Fibroblast of peridontal ligament (primary cell): ENCODE measurements around the gene MFSD2B.
"Not testable (repeated sequence)": the region's sequence is repeated elsewhere in the genome, so short reads cannot be mapped to it uniquely, and the experiment has no call there.

Experiments
- DNase-seq: peaks from one replicate; pipeline ENCODE4 v3.0.0-alpha.2; 2010; ENCODE audit errors: extremely low read depth

MFSD2B gene

DNA sequence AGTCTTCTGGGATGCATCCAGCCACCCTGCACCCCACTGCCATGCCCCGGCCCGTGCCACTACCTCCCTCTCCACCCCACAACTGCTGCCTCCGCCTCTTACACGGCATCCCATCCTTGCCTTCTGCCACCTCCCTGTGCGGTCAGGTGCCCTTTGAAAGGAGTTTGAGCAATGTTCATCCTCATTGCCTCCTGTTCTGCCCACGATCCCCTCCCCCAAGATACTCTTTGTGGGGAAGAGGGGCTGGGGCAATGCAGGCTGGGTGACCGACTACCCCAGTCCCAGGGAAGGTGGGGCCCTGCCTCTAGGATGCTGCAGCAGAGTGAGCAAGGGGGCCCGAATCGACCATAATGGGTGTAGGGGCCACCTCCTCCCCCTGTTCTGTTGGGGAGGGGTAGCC lies 8.4 kb downstream of the MFSD2B start:
- DNase-seq = no peak

DNA sequence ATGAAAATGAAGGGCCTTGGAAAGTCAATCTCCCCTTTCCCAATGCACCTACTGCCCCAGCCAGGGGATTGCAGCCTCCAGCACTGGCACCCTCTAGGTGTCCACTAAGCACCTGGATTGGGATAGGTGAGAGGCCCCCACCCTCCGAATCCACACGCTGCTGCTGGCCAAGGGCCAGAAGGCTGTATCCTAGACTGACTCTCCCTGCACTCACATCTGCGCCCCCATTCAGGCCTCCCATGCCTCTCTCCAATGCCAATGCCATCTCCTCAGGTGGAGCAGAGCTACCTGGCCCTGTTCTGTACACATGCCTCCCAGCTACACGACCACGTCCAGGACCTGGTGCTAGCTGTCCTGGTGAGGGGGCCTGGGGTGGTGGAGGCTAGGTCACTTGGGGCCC lies 9.8 kb downstream of the MFSD2B start:
- no peak for DNase-seq

DNA sequence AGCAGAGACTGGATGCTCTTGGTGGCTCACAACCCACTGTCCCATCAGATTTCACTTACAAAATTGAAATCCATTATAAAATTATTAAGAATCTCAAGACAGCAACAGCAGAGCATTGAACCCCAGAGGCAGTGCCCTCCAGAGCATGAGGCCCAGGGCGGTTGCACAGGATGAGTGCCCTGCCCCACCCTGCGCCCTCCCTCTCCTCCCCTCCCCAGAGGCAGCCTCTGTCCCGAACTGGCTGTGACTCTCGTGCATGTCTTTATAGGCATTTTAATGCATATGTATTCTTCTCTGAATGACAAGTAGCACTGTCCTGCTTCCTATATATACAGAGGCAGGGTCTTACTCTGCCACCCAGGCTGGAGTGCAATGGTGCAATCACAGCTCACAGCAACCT lies 10.4 kb downstream of the MFSD2B start:
- DNase-seq = no peak

DNA sequence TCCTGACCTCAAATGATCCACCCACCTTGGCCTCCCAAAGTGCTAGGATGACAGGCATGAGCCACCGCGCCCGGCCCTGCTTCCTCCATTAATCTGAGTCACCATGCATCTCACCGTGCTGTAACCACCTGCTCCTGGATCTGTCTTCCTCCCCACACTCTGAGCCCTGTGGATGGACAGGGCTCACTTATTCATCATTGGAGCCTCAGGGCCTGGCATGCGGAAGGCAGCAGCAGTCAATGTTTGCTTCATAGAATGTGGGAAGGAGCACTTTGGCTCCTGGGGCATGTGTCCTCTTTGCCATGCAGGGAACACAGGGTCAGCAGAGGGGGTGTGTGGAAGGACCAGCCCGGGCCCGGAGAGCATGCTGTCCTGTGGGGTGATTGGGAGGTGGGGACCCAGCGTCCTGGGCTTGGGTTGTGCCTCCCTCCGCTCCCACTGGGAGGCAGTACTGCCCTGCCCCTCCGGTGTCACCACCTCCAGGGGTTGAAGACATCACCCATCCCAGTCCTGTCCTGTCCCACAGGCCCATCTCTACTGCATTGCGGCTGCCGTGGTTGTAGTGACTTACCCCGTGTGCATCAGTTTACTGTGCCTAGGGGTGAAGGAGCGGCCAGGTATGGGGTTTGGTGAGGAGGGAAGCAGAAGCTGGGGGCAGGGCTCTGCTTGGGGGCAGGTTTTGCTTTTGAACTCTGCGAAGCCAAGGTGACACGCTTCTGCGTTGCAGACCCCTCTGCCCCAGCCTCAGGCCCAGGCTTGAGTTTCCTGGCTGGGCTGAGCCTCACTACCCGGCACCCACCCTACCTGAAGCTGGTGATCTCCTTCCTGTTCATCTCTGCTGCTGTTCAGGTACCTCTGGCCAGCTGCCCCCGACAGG lies 11.5 kb downstream of the MFSD2B start:
- DNase-seq = no peak

DNA sequence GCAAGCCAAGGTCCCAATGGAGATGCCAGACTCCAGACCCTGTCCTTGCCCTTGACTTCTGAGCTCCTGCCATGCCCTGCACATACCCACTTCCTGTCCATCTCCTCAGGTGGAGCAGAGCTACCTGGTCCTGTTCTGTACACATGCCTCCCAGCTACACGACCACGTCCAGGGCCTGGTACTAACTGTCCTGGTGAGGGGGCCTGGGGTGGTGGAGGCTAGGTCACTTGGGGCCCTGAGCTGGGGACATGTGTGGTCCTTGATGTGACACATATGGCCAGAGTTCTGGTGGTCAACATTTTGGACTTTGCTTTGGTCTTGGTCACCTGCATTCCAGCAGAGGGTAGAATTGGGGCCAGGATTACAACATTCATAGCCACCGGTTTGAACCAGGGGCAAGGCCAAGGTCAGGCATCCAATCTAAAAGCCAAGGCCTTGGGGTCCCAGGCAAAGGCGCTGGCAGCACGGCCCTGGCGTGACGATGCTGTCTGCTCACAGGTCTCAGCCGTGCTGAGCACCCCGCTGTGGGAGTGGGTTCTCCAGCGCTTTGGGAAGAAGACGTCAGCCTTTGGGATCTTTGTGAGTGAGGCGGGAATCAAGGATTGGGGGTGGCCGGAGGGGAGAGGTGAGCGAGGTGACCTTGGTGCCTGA lies 12.6 kb downstream of the MFSD2B start:
- no peak for DNase-seq

DNA sequence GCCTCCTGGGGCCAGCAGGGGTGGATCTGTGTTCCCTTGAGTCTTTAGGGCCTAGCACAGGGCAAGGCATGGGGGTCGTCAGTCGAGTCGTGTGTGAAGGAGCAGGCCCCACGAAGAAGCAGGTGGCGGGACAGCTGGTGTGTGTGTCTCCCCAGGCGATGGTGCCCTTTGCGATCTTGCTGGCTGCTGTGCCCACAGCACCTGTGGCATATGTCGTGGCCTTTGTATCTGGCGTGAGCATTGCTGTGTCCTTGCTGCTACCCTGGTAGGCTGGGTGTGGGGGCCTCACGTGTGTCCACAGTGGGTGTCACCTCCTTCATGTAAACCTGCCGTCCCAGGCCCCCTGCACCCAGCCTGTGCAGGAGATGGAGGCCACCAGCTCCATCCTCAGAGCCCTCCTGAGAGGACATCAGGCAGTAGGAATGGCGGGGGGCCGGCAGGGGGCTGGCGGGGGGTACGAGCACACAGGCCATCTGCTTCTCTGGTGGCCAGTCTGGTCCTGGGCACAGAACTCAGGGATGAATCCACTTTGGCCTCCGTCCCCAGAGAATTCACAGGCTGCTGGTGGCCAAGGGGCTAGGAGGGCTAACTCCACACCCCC lies 13.2 kb downstream of the MFSD2B start:
- no peak for DNase-seq

DNA sequence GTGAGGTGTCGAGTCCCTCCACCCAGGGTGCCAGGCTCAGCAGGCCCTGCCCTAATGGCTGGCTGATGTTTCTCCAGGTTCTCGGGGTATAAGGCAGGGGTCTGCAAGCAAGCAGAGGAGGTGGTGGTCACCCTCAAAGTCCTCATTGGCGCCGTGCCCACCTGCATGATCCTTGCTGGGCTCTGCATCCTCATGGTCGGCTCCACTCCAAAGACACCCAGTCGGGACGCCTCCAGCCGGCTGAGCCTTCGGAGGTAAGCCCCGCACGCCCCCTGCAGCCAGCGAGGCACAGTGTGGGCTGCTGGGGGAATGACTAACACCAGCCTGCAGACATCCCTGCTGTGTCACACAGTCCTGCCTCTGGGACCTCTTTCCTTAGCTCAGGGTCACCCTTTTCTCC lies 14.1 kb downstream of the MFSD2B start:
- no peak for DNase-seq

DNA sequence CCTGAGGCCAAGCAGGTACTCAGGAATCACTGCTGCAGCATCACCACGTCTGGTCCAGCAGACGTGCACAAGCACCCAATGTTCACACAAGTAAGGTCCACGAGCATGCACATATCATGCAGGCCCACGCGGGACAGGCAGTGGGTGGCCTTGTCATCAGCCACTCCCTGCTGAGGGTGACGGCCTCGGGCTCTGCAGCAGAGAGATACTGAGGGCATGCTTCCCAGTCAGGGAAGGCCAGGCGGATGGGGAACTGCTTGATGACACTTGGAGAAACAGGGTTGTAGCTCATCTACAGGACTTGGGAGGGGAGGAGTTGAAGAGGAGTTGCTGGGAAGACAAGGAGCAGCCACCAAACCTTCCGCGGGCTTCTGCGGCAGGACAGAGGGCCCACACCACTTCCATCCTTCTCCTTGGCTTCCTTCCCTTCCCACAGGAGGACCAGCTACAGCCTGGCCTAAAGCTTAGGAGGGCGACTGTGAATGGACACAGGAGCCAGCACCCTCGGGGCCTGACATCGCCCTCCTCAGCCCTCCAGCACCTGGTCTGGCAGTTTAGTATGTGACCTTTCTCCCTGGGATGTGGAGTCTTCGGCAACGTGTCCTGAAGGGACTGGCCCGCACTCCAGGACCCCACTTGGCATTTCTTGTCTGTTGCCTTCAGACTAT lies 15.2 kb downstream of the MFSD2B start:
- no peak for DNase-seq

DNA sequence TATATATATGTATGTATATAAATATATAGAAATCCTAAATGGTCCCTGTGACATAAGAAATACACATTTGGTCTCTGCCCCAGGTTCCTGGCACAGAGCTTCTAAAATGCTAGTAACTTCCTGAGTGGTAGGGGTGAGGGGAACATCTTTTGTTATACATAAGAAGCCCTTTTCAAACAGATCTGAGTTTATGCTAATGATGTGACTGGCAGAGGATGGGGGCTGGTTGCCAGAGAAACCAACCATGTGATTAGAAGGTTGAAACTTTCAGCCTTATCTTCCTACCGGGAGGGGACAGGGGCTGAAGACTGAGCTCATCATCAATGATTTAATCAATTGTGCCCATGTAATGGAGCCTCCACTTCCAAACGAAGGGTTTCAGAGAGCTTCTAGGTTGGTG lies 16.3 kb downstream of the MFSD2B start:
- no peak for DNase-seq

DNA sequence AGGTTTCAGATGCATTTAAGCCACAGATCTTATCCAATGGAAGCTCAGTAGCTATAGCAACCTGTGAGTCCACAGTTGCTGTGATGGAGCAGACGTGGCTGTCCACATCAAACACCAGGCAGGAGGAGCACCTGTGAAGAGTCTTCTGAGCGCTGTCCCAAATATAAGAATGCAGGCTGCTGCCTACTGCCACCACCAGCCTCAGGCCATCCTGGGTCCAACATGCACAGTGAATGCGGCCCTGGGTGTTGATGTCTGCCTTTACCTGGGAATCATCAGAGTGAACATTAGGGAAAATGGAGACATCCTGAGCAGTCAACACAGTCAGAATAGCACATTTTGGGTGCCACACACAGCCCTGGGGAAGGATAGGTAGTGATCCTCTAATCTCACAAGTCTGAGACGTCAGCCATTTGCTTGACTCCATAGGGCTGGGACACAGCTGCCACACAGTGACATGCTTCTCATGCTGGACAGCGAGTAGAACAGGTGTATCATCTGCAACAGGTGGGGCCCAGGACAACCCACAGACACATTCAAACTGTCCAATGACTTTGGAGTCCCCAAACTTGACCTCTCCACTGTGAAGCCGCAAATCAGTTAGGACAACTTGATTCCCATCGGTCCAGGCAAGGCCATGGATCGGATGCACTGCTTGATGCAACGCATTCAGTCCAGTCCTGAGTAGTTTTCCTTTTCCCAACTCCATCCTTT lies 29.1 kb downstream of the MFSD2B start:
- DNase-seq = no peak

DNA sequence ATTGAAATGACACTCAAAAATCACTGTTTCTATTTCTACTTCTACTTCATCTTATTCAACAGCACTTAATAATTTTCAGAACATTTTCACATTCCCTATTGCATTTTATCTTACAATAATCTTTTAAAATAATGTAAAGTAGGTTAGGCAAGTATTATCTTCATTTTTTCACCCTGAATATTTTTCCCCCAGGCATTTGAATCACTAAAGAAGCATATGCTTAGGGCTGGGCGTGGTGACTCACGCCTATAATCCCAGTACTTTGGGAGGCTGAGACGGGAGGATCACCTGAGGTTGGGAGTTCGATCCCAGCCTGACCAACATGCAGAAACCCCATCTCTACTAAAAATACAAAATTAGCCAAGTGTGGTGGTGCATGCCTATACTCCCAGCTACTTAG lies 30.6 kb downstream of the MFSD2B start:
- DNase-seq = no peak

DNA sequence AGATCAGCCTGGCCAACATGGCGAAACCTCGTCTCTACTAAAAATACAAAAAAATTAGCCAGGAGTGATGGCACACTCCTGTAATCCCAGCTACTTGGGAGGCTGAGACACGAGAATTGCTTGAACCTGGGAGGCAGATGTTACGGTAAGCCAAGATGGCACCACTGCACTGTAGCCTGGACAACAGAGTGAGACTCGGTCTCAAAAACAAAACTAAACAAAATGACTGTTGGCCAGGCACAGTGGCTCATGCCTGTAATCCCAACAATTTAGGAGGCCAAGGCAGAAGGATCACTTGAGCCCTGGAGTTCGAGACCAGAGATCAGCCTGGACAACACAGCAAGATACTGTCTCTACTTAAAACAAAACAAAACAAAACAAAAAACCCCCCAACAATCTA lies 33.2 kb downstream of the MFSD2B start:
- not testable (repeated sequence) for DNase-seq

DNA sequence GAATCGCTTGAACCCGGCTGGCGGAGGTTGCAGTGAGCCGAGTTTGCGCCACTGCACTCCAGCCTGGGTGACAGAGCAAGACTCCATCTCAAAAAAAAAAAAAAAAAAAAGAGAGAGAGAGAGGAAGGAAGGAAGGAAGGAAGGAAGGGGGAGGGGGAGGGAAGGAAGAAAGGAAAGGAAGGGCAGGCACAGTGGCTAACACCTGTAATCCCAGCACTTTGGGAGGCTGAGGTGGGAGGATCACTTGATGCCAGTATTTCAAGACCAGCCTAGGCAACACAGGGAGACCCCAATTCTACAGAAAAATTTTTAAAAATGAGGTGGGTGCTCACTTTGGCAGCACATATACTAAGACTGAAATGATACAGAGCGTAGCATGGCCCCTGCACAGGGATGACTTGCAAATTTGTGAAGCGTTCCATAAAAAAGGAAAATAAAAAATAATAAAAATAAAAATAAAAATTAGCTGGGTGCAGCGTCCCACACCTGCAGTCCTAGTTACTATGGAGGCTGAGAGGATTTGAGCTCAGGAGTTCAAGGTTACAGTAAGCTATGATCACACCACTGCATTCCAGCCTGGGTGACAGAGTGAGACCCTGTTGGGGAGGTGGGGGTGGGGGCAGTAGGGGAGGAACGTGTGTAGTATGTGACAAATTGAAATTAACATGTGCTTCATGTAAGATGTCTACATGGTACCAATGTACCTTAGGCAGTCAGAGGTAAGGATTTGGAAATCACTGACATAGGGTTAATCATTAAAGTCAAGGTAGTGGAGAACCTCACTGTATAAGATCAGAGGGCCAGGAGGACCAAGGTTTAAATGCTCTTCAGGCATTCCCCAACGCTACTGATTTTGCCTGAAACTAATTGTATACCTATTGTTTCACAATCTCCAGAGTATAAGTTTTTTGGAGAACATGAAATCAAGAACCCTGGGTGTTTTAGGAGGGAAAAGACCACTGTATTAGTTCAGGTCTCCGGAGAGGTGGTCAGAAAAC lies 35.9 kb downstream of the MFSD2B start:
- no peak for DNase-seq

DNA sequence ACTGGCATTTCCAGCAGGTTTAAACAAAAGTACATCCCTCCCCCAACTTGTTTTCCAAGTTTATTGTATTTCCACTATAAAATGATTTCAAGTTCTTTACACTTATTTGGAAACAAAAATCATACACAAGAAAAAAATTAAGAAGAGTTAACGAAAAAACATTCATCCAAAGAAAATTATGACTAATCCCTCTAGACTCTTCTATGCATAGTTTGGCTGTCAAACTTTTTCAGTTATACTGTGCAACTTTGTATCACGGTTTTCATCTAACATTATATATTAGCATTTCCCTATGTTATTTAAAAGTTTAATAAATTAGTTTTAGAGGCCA lies 36.7 kb downstream of the MFSD2B start:
- no peak for DNase-seq

DNA sequence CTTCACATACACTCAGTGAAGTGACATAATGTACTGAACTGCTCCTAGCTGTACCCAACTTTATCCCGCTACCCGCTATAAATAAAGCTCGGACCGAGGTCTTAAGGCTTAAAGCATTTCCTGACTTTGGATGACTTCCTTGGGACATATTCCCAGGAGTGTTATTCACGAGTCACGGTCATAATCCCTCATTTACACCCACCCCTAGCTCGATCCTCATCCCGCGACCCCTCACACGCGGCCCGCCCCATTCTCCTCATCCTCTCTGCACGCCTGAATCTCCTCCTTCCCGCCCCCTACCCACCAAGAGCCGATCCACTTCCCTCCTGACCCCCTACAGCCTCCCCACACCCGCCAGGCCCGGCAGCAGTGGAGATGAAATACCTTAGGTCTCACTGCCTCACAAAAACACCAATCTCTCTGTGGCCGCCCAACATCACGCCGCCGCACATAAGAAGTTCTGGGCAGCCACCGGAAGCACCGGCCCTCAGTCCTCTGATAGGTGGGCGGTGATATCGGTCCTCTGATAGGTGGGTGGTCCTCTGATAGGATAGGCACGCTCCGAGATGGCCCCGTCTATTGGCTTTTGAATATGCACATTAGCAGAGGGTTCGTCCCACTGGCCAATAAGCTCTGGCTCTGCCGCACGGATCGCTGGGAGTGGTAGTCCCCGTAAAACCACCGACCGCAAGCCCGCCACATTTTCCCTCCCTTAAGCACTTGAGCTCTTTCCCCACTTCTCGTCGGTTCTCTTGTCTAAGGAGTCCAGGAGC lies 37.2 kb downstream of the MFSD2B start, which contains the start of gene WDCP:
Gene WDCP (minus strand): TSS at position 462 of the 773 bp plus-strand sequence. CDS start 7,897 bp downstream, outside the sequence.
- peak; percentile 98 for DNase-seq

DNA sequence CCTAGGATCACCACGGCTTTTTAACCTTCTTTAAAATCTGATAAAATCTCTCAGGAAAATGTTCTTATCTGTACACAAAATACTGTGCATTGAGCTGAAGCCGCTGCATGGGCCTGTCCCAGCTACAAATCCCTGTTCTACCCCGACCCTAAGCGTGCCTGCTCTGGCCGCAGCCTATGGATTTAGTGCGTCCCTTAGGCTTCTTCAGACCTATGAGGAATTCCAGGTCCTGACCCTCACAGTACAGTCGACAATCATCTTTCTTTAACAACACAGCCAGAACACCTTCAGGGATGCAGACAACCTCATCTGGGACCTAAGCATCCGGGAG lies 37.8 kb downstream of the MFSD2B start:
- DNase-seq = no peak

DNA sequence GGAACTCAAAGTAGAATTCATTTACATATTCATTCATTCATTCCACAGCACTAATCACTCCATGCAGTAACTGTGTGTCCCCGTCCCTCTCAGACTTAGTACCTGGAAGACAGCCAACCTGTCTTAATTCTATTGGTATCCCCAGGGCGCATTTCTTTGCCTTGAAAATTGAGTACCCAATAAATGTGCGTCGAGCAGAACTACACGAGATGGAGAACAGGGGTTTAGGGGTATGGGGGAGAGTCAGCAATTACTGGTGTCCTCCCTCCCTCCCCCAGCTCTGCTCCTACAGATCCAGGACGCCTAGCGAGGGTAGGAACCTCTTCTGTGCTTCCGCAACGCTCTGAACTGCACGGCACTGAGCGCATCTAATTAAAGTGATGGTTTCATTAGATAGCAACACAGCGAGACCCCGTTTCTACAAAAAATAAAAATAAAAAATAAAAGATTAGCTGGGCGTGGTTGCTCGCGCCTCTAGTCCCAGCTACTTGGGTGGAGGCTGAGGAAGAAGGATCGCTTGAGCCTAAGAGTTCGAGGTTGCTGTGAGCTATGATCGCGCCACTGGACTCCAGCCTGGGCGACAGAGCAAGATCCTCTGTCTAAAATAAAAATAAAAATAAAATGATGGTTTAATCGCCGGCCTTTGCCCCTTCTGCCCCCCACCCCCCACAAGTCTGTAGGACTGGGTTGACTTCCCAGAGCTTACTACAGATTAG lies 39.0 kb downstream of the MFSD2B start:
- no peak for DNase-seq

DNA sequence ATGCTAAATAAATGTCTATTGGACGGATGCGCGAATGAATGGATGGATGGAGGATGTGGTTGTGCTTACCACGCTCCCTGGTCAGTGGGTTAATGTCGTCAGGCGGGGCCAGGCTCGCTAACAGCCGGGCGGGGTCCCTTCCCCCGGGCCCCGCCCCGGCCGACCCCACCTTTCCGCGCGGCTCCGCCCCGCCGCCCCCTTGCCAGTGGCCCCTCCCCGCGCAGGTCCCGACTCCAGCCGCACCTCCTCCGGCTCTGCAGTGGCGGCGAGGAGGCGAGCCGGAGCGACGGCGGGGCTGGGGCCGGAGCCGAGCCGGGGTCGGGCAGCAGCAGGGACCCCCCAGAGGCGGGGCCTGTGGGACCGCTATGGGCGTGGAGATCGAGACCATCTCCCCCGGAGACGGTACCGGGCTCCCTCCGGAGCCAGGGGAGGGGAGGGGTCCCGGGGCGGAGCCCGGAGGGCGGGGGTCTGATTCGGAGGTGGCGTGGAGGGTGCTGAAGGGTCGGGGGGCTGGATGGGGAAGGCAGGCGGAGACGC lies 39.7 kb downstream of the MFSD2B start, which contains the start of gene FKBP1B:
Gene FKBP1B (plus strand): TSS at position 257 of the 537 bp plus-strand sequence. CDS start 109 bp downstream, at position 366.
- DNase-seq = no peak
